NCI-H2081 treated with DMSO at 0.1 percent for 48 hours (cell line): Measurements from ENCODE around the gene BACE1-AS.

Experiments
- DNase-seq: peaks from one replicate; lab custom pipeline; 2025; lab: John Stamatoyannopoulos, UW

BACE1-AS gene

GRCh38 chr11:117292616-117293015 lies 1.5 kb downstream of the BACE1-AS start:
- no peak for DNase-seq

DNA sequence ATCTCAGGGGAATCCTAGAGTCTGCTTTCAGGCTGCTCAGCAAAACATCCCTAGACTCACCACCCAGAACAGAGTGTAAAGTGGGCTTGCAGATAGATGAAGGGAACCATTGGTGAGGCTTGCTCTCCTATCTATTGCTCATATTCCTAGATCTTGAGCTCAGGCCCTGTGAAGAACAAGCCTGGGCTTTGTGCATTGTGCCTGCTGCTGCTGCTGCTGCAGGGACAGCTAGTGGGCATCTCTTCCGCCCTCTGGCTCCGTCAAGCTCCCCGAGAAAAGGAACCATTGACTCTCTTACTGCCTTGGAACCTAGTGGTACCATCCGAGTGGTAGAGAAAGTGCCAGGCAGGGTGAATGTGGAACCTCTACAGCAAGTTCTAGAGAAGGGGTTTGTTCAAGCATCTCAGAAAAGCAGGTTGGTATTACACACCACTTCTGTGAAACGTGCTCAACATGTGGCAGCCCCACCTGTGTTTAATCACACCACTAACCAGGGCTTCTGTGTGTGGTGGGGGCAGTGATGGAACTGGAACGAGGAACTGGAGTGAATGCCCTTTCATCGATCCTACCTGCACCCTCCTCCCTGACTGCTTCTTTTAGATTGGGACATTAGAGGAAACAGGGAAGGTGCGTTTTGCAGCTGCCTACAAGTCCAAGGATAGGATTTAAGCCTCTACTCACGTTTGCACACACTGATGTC lies 4.4 kb downstream of the BACE1-AS start:
- DNase-seq, result no peak

GRCh38 chr11:117296881-117297280 lies 5.7 kb downstream of the BACE1-AS start:
- DNase-seq, result no peak

DNA sequence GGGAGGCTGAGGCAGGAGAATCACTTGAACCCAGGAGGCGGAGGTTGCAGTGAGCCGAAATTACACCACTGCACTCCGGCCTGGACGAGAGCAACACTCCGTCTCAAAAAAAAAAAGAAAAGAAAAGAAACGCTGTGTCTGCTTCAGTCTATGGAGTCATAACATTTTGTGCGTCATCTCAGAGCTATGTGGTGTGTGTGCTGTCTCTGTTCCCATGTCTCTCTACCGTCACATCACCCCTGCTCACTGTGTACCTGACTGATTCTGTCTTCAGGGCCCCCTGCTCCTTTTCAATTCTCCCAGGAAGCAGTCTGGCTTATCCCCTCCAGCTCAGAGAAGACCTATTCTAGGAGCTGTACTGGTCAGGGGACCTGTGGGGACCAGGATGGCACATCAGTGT lies 7.0 kb downstream of the BACE1-AS start:
- no peak for DNase-seq

DNA sequence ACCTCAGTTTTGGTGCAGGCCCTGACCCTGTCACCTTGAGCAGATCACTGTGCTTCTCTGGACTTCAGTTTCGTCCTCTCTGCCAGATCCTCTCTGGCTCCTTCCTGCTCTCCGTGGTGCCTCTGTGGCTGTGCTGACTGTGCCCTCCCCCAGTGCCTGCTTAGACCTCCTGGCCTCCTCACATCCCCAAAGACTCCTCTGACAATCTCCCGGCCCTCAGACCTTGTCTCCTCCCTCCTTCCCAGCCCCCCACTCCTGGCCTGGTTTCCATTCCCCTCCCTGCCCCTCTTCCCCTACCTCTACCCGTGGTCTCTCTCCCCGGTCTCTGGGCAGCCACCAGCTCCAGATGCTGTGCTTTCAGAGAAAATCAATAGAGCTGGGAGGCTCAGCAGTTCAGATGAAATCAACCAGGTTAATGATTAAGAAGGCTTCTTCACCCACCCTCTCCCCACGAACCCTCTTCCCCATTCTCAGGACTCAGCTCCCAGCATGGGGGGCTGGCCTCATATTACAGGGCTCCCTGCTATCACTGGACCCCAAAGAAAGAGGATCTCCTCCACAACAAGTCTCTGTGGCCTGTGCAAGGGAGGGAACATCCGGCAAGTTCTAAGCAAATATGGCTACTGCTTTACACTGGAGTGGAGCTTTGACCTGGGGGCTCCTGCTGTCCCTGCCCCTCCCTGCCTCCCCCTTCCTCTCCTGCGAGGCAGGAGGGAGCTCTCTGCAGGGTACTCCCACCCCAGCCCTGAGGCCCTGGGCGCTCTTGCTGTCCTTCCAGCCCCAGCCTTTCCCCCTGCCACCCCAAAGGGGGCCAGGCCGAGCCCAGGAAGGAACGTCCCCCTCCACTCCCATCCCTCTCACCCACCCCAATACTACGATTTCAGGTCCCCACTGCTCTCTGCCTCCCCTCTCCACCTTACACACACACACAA lies 8.5 kb downstream of the BACE1-AS start:
- DNase-seq, result no peak

GRCh38 chr11:117300283-117300663 lies 9.1 kb downstream of the BACE1-AS start:
- DNase-seq, result no peak

- DNase-seq, result no peak
These were observed 9.6 kb downstream of the BACE1-AS start for GRCh38 chr11:117300773-117301172.

DNA sequence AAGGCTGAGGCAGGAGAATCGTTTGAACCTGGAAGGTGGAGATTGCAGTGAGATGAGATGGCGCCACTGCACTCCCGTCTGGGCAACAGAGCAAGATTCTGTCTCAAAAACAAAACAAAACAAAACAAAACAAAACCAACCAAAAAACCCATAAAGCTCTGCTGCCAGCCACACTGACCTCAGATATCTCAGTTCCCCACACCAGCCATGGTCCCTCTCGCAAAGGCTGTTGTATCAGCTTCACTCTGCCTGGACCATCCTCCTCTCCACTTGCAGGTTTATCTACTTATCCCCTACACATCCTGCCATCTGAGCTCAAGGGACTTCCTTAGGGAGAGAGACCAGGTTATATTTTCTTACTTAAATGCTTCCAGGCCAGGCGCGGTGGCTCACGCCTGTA lies 11.1 kb downstream of the BACE1-AS start:
- no peak for DNase-seq

- DNase-seq, result peak; percentile 11
These were observed 12.0 kb downstream of the BACE1-AS start for GRCh38 chr11:117303101-117303500.

GRCh38 chr11:117303646-117304315 lies 12.6 kb downstream of the BACE1-AS start:
- DNase-seq, result no peak

- no peak for DNase-seq
These were observed 14.0 kb downstream of the BACE1-AS start for GRCh38 chr11:117305145-117305544.

DNA sequence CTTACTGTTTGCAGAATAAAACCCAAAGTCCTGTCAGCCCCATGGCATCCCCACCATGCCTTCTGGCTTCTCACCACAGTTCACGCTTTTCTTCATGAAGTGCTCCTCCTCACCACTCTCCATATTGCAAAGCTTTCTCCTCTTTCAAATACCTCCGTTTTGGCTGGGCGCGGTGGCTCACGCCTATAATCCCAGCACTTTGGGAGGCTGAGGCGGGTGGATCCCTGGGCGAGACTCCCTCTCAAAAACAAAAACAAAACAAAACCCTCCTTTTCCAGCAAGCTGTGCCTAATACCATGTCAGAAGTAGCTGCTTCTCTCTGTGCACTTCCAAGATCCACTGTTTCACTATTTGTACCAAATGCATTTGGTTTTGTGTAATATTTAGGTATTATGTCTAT lies 18.2 kb downstream of the BACE1-AS start:
- no peak for DNase-seq

DNA sequence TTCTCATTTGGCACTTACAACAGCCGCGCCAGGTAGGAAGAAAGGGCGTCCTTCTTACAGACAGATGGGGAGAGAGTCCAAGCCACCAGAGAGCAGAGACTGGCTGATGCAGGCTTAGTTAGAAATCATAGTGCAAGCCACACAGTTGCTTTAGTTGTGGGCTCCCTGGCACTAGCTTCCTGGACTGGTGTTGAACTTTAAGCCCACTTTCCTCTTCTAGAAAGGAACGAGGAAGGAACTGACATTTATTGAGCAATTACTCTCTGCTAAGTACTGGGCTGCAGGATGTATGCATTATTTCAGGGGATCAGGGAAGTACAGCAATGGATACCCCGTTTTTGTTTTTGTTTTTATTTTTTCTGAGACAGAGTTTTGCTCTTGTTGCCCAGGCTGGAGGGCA lies 21.9 kb downstream of the BACE1-AS start:
- DNase-seq, result no peak

GRCh38 chr11:117313828-117314768 lies 23.0 kb downstream of the BACE1-AS start:
- DNase-seq, result no peak

- DNase-seq, result no peak
These were observed 23.7 kb downstream of the BACE1-AS start for GRCh38 chr11:117314840-117315239.

- DNase-seq, result no peak
These were observed 24.4 kb downstream of the BACE1-AS start for GRCh38 chr11:117315285-117316196.

DNA sequence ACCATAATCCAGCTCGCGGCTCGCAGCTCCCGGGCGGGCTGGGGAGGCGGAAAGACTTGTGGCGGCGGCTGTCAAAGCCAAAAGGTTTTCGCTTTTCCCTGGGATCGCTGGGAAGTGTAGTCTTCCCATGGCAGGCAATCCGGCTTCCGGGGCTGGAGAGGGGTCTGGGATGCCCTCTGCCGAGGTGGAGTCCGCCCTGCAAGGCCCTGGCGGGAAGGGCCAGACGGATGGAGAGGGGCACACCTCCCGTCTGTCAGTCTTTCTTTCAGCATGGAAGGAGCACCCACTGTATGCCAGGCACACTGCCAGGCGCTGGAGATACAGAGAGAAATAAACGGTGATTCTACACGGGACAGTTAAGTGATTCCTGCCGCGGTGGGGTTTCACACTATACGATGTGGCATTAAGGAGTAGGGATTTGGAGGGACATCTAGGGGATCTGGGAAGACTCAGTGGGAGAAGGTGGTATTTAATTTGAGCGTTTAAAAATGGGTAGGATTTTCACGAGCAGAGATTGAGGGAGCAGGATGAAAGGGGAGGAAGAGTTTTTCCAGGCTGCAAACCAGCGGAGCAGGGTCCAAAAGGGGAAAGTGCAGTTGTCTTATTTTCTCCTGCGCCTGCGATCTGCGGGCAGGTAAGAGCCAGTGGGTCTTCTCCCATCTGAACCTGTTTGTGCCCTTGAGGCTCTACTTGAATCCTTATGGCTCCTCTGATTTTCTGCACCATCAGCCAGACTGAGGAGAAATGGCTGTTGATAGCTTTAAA lies 25.2 kb downstream of the BACE1-AS start, which contains the start of gene BACE1:
BACE1 (minus strand) TSS at position 60 of the 765 bp plus-strand sequence. CDS start 461 bp downstream, outside the sequence.
- peak; percentile 17 for DNase-seq

DNA sequence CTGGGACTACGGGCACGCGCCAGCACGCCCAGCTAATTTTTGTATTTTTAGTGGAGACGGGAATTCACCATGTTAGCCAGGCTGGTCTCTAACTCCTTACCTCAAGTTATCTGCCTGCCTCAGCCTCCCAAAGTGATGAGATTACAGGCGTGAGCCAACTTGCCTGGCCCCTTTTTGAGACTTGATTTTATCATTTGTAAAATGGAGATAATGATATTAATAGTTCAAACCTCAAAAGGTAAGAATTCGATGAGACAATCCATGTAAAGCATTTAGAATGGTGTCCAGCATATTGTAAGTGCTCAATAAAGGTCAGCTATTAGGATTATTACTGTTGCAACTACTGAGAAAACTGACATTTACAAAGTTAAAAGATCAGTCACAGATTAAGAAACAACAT lies 27.6 kb downstream of the BACE1-AS start:
- DNase-seq, result no peak

- no peak for DNase-seq
These were observed 28.2 kb downstream of the BACE1-AS start for GRCh38 chr11:117319214-117319840.
